HG03039 (cell line): ENCODE results near the gene CSF3R.
"Not testable (repeated sequence)": the region's sequence is repeated elsewhere in the genome, so short reads cannot be mapped to it uniquely, and the experiment has no call there.

Experiments
- ATAC-seq: cut with Tn5 transposase; IDR thresholded peaks from one replicate; pipeline ENCODE4 v1.9.1; 2021; ENCODE audit warnings: mild to moderate bottlenecking, moderate library complexity; ENCODE audit not compliant: unreplicated experiment

CSF3R gene

DNA sequence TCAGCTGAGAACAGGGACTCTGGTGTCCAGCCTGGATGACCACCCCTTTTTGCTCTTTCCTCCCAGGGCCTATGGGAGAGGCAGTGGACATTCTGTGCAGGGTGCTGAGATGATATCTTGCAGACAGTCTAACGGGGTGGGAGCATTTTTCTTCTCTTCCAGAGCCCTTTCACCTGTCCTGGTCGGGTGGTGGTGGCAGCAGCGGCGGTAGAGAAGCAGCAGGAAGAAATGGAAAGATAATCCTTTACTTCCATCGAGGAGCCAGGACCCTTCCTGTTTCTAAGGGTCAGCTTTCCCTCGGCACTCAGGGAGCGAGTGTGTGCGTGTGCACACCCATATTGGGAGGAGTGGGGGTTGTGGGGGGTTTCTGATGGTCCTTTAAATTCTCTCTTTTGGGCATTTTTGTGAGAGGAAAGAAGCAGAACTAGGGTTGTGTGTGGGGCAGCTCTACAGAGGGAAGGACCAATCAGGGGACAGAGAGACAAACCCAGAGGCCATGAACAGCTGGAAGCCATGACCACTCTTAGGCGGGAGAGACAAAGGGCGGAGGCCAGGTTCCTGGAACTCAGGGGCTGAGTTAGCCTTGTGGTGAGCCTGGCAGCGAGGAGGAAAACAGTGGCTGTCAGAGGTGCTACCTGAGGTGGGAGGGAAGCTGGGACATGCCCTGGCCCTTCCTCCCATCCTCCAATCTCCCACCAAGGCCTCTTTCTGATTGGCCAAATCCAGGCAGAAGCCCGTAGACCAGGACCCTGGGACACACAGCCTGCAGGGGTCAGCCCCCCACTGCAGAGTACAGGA, 31.2 kb upstream of the CSF3R start:
- ATAC-seq, result no peak

DNA sequence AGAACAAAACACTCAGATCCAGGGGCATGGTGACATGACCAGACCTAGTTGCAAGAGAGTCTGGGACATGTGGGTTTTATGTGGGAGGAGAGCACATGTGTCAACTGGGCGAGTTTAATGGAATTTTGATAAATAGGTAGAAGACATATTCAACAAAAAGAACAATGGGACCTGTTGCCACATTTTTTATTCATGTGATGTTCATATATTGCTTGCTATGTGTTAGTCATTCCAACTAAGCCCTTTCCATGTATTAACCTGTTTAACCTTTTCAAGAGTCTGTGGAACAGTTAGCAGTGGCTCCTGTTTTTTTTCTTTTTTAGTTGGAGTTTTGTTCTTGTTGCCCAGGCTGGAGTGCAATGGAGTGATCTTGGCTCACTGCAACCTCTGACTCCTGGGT, 30.1 kb upstream of the CSF3R start:
- no peak for ATAC-seq

GRCh38 chr1:36511804-36512798, 29.4 kb upstream of the CSF3R start:
- ATAC-seq, result no peak

- ATAC-seq, result not testable (repeated sequence)
Observed at GRCh38 chr1:36511220-36511619, 28.5 kb upstream of the CSF3R start.

DNA sequence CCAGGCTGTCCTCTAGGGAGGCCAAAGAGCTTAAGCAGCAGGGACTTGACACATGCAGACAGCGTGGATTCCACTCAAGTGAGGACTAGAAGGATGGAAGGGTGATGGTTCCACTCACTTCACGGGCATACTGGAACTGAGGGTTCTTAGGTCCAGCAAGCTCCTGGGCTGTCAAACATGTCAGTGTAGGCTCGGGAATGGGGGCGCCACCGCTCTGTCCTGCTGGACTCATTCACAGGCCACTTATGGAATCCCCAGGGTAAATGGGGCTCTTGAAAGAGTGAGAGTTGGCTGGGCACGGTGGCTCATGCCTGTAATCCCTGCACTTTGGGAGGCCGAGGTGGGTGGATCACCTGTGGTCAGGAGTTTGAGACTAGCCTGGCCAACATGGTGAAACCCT, 27.7 kb upstream of the CSF3R start:
- no peak for ATAC-seq

GRCh38 chr1:36508257-36508656, 25.5 kb upstream of the CSF3R start:
- ATAC-seq, result no peak

DNA sequence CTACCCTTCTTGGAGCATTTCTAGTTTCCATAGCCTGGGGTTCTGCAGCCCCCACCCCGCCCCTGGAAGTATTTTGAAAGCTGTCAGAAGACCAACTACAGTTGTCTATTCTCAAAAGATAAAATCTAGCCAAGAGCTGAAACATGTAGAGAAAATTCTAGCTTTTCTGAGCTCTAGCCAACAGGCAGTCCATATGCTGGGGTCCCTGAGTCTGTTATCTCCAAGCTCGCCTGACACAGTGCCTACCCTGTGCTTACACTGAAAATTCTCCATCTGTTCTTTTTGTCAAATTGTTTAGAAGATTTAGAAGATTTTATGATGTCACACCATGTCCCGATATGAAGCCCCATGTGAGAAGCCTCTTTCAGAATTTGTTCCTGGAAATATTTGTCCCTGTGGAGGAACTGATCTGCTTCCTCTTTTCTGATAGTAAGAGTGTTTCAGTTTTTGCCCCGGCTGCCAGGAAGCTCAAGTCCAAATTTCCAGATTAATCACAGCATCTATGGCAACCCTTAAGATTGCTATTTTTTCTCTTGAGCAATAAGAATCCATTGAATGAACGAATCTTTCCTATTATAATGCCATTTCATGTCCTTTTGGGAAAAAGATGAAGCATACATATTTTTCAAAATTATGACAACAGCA, 23.7 kb upstream of the CSF3R start:
- no peak for ATAC-seq

- no peak for ATAC-seq
Observed at GRCh38 chr1:36503733-36504132, 21.0 kb upstream of the CSF3R start.

GRCh38 chr1:36503159-36503558, 20.4 kb upstream of the CSF3R start:
- no peak for ATAC-seq

DNA sequence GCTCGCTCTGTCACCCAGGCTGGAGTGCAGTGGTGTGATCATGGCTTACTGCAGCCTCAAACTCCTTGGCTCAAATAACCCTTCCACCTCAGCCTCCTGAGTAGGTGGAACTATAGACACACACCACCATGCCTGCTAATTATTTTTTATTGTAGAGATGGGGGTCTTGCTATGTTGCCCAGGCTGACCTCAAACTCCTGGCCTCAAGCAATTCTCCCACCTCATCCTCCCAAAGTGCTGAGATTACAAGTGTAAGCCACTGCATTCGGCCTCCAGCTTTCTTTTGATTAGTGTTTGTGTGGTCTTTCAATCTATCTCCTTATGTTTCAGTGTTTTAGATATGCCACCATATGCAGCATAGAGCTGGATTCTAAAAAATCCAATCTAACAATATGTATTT, 19.9 kb upstream of the CSF3R start:
- no peak for ATAC-seq

DNA sequence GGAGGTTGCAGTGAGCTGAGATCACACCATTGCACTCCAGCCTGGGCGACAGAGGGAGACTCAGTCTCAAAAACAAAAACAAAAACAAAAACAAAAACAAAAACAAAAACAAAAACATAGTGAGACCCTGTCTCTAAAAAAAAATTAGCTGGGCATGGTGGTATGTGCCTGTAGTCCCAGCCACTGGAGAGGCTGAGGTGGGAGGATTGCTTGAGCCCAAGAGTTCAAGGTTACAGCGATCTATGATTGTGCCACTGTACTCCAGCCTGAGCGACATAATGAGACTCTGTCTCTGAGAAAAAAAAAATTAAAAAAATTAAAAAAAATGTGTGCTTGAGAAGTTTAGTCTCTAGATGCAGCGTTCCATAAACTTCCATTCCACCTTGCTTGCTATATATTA, 19.2 kb upstream of the CSF3R start:
- not testable (repeated sequence) for ATAC-seq

- ATAC-seq, result no peak
Observed at GRCh38 chr1:36497207-36497606, 14.5 kb upstream of the CSF3R start.

- no peak for ATAC-seq
Observed at GRCh38 chr1:36494971-36495370, 12.3 kb upstream of the CSF3R start.

GRCh38 chr1:36493524-36493923, 10.8 kb upstream of the CSF3R start:
- ATAC-seq, result no peak

GRCh38 chr1:36492491-36492890, 9.8 kb upstream of the CSF3R start:
- ATAC-seq, result no peak

- ATAC-seq, result not testable (repeated sequence)
Observed at GRCh38 chr1:36489258-36490051, 6.7 kb upstream of the CSF3R start.

DNA sequence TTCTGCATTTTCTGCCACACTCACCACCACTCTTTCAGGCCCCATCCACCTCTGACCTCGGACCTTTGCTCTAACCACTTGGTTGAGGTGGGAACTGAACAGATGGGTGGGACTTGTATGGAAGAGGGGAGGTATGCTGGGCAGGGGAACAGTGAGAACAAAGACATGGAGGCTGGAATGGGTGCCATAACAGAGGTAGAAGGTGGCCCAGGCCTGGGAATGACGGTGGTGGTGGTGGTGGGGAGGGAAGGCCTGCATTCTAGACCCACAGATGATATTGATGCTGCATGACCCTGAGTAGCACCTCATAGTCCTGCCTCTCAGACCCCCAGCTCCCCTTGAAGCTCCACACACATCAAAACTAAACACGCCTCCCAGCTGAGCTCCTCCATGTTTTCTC, 5.2 kb upstream of the CSF3R start:
- ATAC-seq, result no peak

DNA sequence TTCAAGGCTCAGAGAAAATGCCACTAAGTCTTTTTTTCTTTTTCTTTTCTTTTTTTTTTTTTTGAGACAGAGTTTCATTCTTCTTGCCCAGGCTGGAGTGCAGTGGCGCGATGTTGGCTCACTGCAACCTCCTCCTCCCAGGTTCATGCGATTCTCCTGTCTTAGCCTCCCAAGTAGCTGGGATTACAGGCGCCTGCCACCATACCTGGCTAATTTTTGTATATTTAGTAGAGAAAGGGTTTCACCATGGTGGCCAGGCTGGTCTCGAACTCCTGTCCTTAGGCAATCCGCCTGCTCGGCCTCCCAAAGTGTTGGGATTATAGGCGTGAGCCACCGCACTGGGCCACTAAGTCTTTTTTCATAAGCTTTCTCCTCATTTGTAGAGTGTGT, 4.6 kb upstream of the CSF3R start:
- not testable (repeated sequence) for ATAC-seq

GRCh38 chr1:36486439-36487335, 4.0 kb upstream of the CSF3R start:
- no peak for ATAC-seq

- no peak for ATAC-seq
Observed at GRCh38 chr1:36486093-36486438, 3.4 kb upstream of the CSF3R start.
